Activated effector memory CD4-positive, alpha-beta T cell treated with Interleukin-2 at 50 U/mL for 16 hours (primary cell): ENCODE data around the gene S1PR4.

Experiments used
- DNase-seq: peaks from one replicate; pipeline ENCODE4 v3.0.0-alpha.2; 2020

The S1PR4 gene

GRCh38 chr19:3224346-3225168, 46.0 kb downstream of the S1PR4 start, which contains the start of gene CELF5:
Gene CELF5 (plus strand): TSS chr19:3224661. CDS start chr19:3224740, 79 bp downstream.
- peak; percentile 43 for DNase-seq

DNA sequence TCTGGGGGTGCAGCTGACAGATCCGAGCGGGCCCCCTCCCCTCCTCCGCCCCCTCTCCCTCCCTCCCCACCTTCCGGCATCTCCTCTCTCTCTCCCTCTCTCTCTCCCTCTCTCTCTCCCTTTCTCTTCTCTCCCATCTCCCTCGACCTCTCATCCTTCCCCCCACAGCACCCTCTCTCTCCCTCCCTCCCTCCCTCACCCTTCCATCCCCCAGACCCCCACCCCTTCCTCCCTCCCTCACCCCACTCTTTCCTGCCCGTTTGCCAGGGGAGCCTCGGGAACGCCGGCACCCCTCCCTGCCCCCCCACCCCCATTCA, 46.6 kb downstream of the S1PR4 start:
- DNase-seq: no peak

DNA sequence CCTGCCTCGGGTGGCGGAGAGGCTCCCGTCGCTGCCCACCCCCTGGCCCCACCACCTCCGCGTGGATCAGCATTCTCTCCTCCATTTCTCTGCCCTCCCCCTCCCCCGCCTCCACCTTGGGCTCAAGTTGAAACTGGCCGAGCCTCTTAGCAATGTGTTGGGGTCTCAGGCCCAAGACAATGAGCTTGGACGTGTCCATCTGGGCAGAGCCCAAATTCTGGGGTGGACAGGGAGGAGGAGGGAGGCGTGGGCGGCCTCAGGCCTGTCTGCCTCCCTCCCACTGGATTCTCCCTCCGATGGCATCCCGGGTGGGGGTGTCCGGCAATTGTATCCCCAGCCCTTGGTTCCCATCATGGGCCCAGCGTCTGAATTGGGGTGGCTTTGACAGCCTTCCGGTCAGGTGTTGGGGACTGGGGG, 47.1 kb downstream of the S1PR4 start:
- DNase-seq: no peak

DNA sequence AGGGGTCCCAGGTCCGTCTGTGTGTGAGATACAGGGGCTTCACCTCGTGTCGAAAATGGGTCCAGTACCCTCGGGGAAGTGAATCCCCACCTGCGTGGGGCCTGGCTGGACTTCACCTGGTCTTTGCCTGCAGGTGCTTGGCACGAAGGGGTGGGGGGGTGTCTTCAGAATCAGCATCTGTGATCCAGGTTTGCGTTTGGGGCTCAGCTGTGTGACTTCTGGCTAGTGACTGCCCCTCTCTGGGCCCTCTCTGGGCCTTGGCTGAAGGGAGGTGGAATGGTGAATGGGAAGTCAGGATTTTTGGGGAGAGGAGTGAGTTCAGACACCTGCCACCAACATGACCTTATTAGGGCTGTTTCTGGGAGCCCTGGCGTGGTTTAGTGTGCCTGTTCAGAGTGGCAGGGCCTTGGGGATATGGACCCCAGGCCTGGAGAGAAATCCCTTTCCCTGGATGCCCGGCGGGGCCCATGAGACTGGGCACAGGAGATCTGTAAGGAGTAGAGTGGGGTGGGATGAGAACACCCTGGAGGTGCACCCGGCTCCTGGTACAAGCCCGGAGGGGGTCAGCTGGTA, 48.6 kb downstream of the S1PR4 start:
- DNase-seq: no peak

DNA sequence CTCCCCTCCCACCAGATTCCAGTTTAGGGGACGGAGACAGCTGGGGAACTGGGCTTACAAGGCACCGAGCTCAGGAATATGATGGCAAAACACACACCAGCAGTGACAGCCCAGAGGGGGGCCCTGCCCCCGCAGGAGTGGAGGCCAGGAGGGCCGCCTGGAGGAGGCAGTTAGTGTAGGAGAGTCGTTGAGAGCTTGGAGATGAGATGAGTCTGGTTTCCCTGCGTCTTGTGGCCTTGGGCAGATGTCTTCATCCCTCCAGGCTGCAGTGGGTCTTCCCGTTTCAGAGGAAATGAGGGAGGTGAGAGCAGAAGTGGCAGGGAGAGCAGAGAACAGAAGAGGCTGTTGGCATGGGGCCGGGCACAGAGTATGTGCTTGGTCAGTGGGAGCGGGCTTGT, 50.8 kb downstream of the S1PR4 start:
- no peak for DNase-seq
